Measurements from ENCODE around the gene SLC35F1. TPM values are rescaled to one million over a fixed set of nuclear protein-coding genes. Genes with fewer than 3 reads are reported as not detected.

SLC35F1 gene
- total and polyA plus RNA-seq, 8 donors: under 0.01 to 6.8 (median 0.38) TPM; not detected in 2

- Histone ChIP-seq H3K36me3 (no peaks in the 10 kb centered on the region), H3K4me1 (peaks cover 0 to 19% (median 7%) of the 10 kb centered on the region in 4 donors), H3K27ac (no peak overlapping the region), H3K4me3 (no peak overlapping the region), H3K9me3 (no peaks in the 10 kb centered on the region), H3K27me3 (no peaks in the 10 kb centered on the region)
- WGBS, 5 donors: 17 to 40% (median 35%) methylated on average over 5 of the region's 5 CpGs
- DNase-seq: peak in 1 of 2 donors; percentile 69
- intact Hi-C loops (cut with DNase I; ENCODE audit: low total_unique reads): no loop called here
- TF ChIP-seq POLR2AphosphoS5 (IDR thresholded peaks at IDR 0.05) (no peak), CTCF (IDR thresholded peaks at IDR 0.05) (no peak), EP300 (IDR thresholded peaks at IDR 0.05) (no peak), POLR2A (IDR thresholded peaks at IDR 0.05) (no peak)
These were observed 227.7 kb downstream of the SLC35F1 start for GRCh38 chr6:118134736-118135135.

- Histone ChIP-seq H3K27me3 (no peaks in the 10 kb centered on the region), H3K27ac (no peak overlapping the region), H3K4me1 (peaks cover 0 to 19% (median 7%) of the 10 kb centered on the region in 4 donors), H3K4me3 (no peak overlapping the region), H3K36me3 (no peaks in the 10 kb centered on the region), H3K9me3 (no peaks in the 10 kb centered on the region)
- intact Hi-C loops (cut with DNase I; ENCODE audit: low total_unique reads): no loop called here
- TF ChIP-seq EP300 (IDR thresholded peaks at IDR 0.05) (no peak), CTCF (IDR thresholded peaks at IDR 0.05) (no peak), POLR2AphosphoS5 (IDR thresholded peaks at IDR 0.05) (no peak), POLR2A (IDR thresholded peaks at IDR 0.05) (no peak)
- WGBS, 5 donors: 70 to 87% (median 82%) methylated on average over 2 of the region's 2 CpGs
- DNase-seq: no peak
These were observed 228.3 kb downstream of the SLC35F1 start for GRCh38 chr6:118135371-118135770.

- TF ChIP-seq CTCF (IDR thresholded peaks at IDR 0.05): no peak
- no peak for TF ChIP-seq EP300 (IDR thresholded peaks at IDR 0.05)
- TF ChIP-seq POLR2A (IDR thresholded peaks at IDR 0.05): no peak
- TF ChIP-seq POLR2AphosphoS5 (IDR thresholded peaks at IDR 0.05): no peak
- no peaks in the 10 kb centered on the region for H3K36me3 ChIP-seq
- no peak overlapping the region for H3K4me3 ChIP-seq
- DNase-seq: no peak
- intact Hi-C loops (cut with DNase I; ENCODE audit: low total_unique reads): no loop called here
- no peak overlapping the region for H3K27ac ChIP-seq
- WGBS, 5 donors: 92 to 100% (median 95%) methylated on average over 1 of the region's 1 CpG
- H3K9me3 ChIP-seq: no peaks in the 10 kb centered on the region
- peaks cover 0 to 6% (median 3%) of the 10 kb centered on the region in 4 donors for H3K4me1 ChIP-seq
- no peaks in the 10 kb centered on the region for H3K27me3 ChIP-seq
These were observed 234.1 kb downstream of the SLC35F1 start for GRCh38 chr6:118141211-118141610.

GRCh38 chr6:118146584-118146983, 239.5 kb downstream of the SLC35F1 start:
- WGBS, 5 donors: 41 to 65% (median 61%) methylated on average over 1 of the region's 1 CpG
- Histone ChIP-seq H3K4me1 (peaks cover 0 to 14% (median 6%) of the 10 kb centered on the region in 4 donors), H3K4me3 (no peak overlapping the region), H3K9me3 (no peaks in the 10 kb centered on the region), H3K27me3 (no peaks in the 10 kb centered on the region), H3K27ac (no peak overlapping the region), H3K36me3 (no peaks in the 10 kb centered on the region)
- TF ChIP-seq EP300 (IDR thresholded peaks at IDR 0.05) (no peak), POLR2A (IDR thresholded peaks at IDR 0.05) (no peak), POLR2AphosphoS5 (IDR thresholded peaks at IDR 0.05) (no peak), CTCF (IDR thresholded peaks at IDR 0.05) (no peak)
- intact Hi-C loops (cut with DNase I; ENCODE audit: low total_unique reads): no loop called here
- DNase-seq: no peak
